Hematopoietic multipotent progenitor cell treated with erythropoietin and hydrocortisone succinate and interleukin-3 and kit ligand, for 4 days (in vitro differentiated cells): ENCODE results near the gene CSTB.

Experiments used
- DNase-seq: peaks from one replicate; pipeline ENCODE4 v3.0.0-alpha.2; 2015

Gene CSTB

GRCh38 chr21:43767498-43767983 is 8.6 kb downstream of the CSTB start:
- no peak for DNase-seq

GRCh38 chr21:43766734-43767497 is 9.2 kb downstream of the CSTB start:
- DNase-seq = no peak

- DNase-seq = no peak
Observed at GRCh38 chr21:43764576-43765495, 11.3 kb downstream of the CSTB start.

- DNase-seq = no peak
Observed at GRCh38 chr21:43763901-43764523, 12.1 kb downstream of the CSTB start.

GRCh38 chr21:43762303-43763128 is 13.6 kb downstream of the CSTB start:
- DNase-seq = no peak

GRCh38 chr21:43761886-43762285 is 14.2 kb downstream of the CSTB start:
- DNase-seq = no peak

GRCh38 chr21:43760391-43760958 is 15.6 kb downstream of the CSTB start:
- DNase-seq = no peak

GRCh38 chr21:43759651-43760050 is 16.5 kb downstream of the CSTB start:
- DNase-seq = no peak

- no peak for DNase-seq
Observed at GRCh38 chr21:43758811-43759210, 17.3 kb downstream of the CSTB start.

- no peak for DNase-seq
Observed at GRCh38 chr21:43758111-43758641, 17.9 kb downstream of the CSTB start.

GRCh38 chr21:43757601-43758000 is 18.5 kb downstream of the CSTB start:
- DNase-seq = no peak

GRCh38 chr21:43755820-43756594 is 20.1 kb downstream of the CSTB start:
- no peak for DNase-seq

GRCh38 chr21:43754948-43755781 is 20.9 kb downstream of the CSTB start:
- DNase-seq = no peak

- no peak for DNase-seq
Observed at GRCh38 chr21:43753439-43753799, 22.7 kb downstream of the CSTB start.

GRCh38 chr21:43752758-43753438 is 23.2 kb downstream of the CSTB start:
- DNase-seq = no peak

- DNase-seq = no peak
Observed at GRCh38 chr21:43751955-43752591, 24.0 kb downstream of the CSTB start.

GRCh38 chr21:43750339-43751033 is 25.6 kb downstream of the CSTB start:
- DNase-seq = no peak

GRCh38 chr21:43749651-43750262 is 26.4 kb downstream of the CSTB start:
- DNase-seq = no peak
